A673 (cell line): ENCODE results near the gene ALKBH3.

ENCODE experiments used
- CTCF ChIP-seq: fragments of 300-800, 200-600 bp; sonication (generic); conservative IDR thresholded peaks from 2 replicates; pipeline ENCODE4 v1.5.1; 2017; ENCODE audit warnings: low read depth, mild to moderate bottlenecking, antibody characterized with exemption, low read length, moderate library complexity, mixed read lengths
- EZH2 ChIP-seq: fragments of 200-600 bp; sonication (generic); IDR thresholded peaks from 2 replicates; pipeline ENCODE4 v1.6.1; 2017; ENCODE audit warnings: borderline replicate concordance, low read depth, mild to moderate bottlenecking, mixed read lengths, antibody characterized with exemption, low read length; ENCODE audit not compliant: poor library complexity, severe bottlenecking

- TF ChIP-seq CTCF (no peak), EZH2 (no peak)
These were observed 88.1 kb downstream of the ALKBH3 start for GRCh38 chr11:43968719-43969118.
